Neural progenitor cell (in vitro differentiated cells): ENCODE data around the gene KCNS1. TPM values are rescaled to one million over a fixed set of nuclear protein-coding genes. Genes with fewer than 3 reads are reported as not detected.
A peak's percentile ranks its signal among the peaks of the same experiment; 100 is the strongest.

Experiments used
- DNase-seq: peaks from one replicate; pipeline ENCODE4 v3.0.0-alpha.2; 2016; ENCODE audit warnings: low spot score
- H2AFZ ChIP-seq: fragments of 200-600 bp; sonication (generic); replicated peaks from 2 replicates; pipeline ENCODE4 v1.6.1; 2016; ENCODE audit warnings: antibody characterized with exemption
- H3F3A ChIP-seq: fragments of 200-600 bp; sonication (generic); 2 replicates; pipeline ENCODE4 v1.6.1; 2016; ENCODE audit warnings: antibody characterized with exemption, low read depth
- H3K27ac ChIP-seq: fragments of 200-600 bp; sonication (generic); 2 replicates; pipeline ENCODE4 v1.5.1; 2016; ENCODE audit warnings: mild to moderate bottlenecking
- H3K27me3 ChIP-seq: fragments of 200-600 bp; sonication (generic); 2 replicates; pipeline ENCODE4 v1.6.1; 2016; ENCODE audit warnings: mild to moderate bottlenecking, moderate library complexity
- H3K36me3 ChIP-seq: fragments of 200-600 bp; sonication (generic); 2 replicates; pipeline ENCODE4 v1.5.1; 2016
- H3K4me1 ChIP-seq: fragments of 200-600 bp; sonication (generic); 2 replicates; pipeline ENCODE4 v1.6.1; 2016; ENCODE audit warnings: mixed run types
- H3K4me2 ChIP-seq: fragments of 200-600 bp; sonication (generic); 2 replicates; pipeline ENCODE4 v1.6.1; 2016
- H3K4me3 ChIP-seq: fragments of 200-600 bp; sonication (generic); 2 replicates; pipeline ENCODE4 v1.5.1; 2016
- H3K79me2 ChIP-seq: fragments of 200-600 bp; sonication (generic); 2 replicates; pipeline ENCODE4 v1.6.1; 2016; ENCODE audit warnings: low read depth
- H3K9ac ChIP-seq: fragments of 200-600 bp; sonication (generic); 2 replicates; pipeline ENCODE4 v1.6.1; 2016
- H3K9me3 ChIP-seq: fragments of 200-600 bp; sonication (generic); 2 replicates; pipeline ENCODE4 v1.5.1; 2016; ENCODE audit warnings: low read depth
- H4K20me1 ChIP-seq: fragments of 200-600 bp; sonication (generic); 2 replicates; pipeline ENCODE4 v1.6.1; 2016; ENCODE audit warnings: low read depth
- H3K27ac Mint-ChIP-seq: 3 replicates; pipeline ENCODE4 v1.8.0; 2021; ENCODE audit warnings: mixed read lengths
- H3K27me3 Mint-ChIP-seq: 2 replicates; pipeline ENCODE4 v1.8.0; 2022; ENCODE audit warnings: low read depth, mild to moderate bottlenecking, inconsistent platforms, moderate library complexity, mixed read lengths; ENCODE audit not compliant: insufficient read depth
- H3K36me3 Mint-ChIP-seq: 3 replicates; pipeline ENCODE4 v1.8.0; 2021; ENCODE audit warnings: mixed read lengths
- H3K4me1 Mint-ChIP-seq: 3 replicates; pipeline ENCODE4 v1.8.0; 2021; ENCODE audit warnings: mixed read lengths
- H3K4me3 Mint-ChIP-seq: 3 replicates; pipeline ENCODE4 v1.8.0; 2021; ENCODE audit warnings: mild to moderate bottlenecking, moderate library complexity, mixed read lengths
- H3K9me3 Mint-ChIP-seq: 3 replicates; pipeline ENCODE4 v1.8.0; 2020; ENCODE audit warnings: mixed read lengths
- CTCF ChIP-seq: fragments of 200-600 bp; sonication (generic); IDR thresholded peaks from 2 replicates; pipeline ENCODE4 v1.5.1; 2017; ENCODE audit warnings: antibody characterized with exemption, mild to moderate bottlenecking
- EZH2 ChIP-seq: fragments of 200-600 bp; sonication (generic); IDR thresholded peaks from 2 replicates; pipeline ENCODE4 v1.6.1; 2017; ENCODE audit warnings: antibody characterized with exemption, mild to moderate bottlenecking, moderate library complexity
- EZH2phosphoT487 ChIP-seq: fragments of 200-600 bp; sonication (generic); IDR thresholded peaks from 2 replicates; pipeline ENCODE4 v1.6.1; 2017; ENCODE audit warnings: antibody characterized with exemption
- total RNA-seq: library from RNA; depleted of rRNA; stranded (reverse); fragments of >200 nt; gene quantifications from 2 replicates; pipeline ENCODE4 v1.2.3, GENCODE V29; 2015; ENCODE audit warnings: low replicate concordance

Gene KCNS1
- total RNA-seq, 1 donor from 2014 or later: not detected

GRCh38 chr20:45111799-45112471 lies 11.0 kb upstream of the KCNS1 start:
- peaks cover 8% of the 10 kb centered on the region for H3K4me1 Mint-ChIP-seq

GRCh38 chr20:45111285-45111684 lies 10.4 kb upstream of the KCNS1 start:
- Histone ChIP-seq H2AFZ (no peak overlapping the region), H3K9me3 (no peaks in the 10 kb centered on the region), H3K4me2 (no peak overlapping the region), H3F3A (no peaks in the 10 kb centered on the region), H3K27ac (no peak overlapping the region), H3K9ac (no peak overlapping the region), H3K27me3 (no peaks in the 10 kb centered on the region), H4K20me1 (no peaks in the 10 kb centered on the region), H3K4me1 (no peaks in the 10 kb centered on the region), H3K4me3 (no peak overlapping the region), H3K79me2 (no peaks in the 10 kb centered on the region), H3K36me3 (no peaks in the 10 kb centered on the region)
- Mint-ChIP-seq H3K9me3 (no peaks in the 10 kb centered on the region), H3K36me3 (no peaks in the 10 kb centered on the region), H3K4me1 (peaks cover 8% of the 10 kb centered on the region), H3K27me3 (peaks cover 2% of the 10 kb centered on the region), H3K4me3 (no peak overlapping the region), H3K27ac (no peak overlapping the region)
- TF ChIP-seq EZH2phosphoT487 (no peak), CTCF (no peak)
- no peak for DNase-seq

More at GRCh38 chr20:45111799-45112471, 11.0 kb upstream of the KCNS1 start:
- peak; percentile 66 for DNase-seq
- Mint-ChIP-seq H3K9me3 (no peaks in the 10 kb centered on the region), H3K4me3 (no peak overlapping the region), H3K27me3 (peaks cover 2% of the 10 kb centered on the region), H3K36me3 (no peaks in the 10 kb centered on the region), H3K27ac (no peak overlapping the region)
- no peaks in the 10 kb centered on the region for H3F3A ChIP-seq
- no peaks in the 10 kb centered on the region for H3K36me3 ChIP-seq
- TF ChIP-seq EZH2phosphoT487 (no peak), CTCF (peak; percentile 78)
- H3K27ac ChIP-seq: no peak overlapping the region
- no peak overlapping the region for H3K9ac ChIP-seq
- H3K9me3 ChIP-seq: no peaks in the 10 kb centered on the region
- H3K27me3 ChIP-seq: no peaks in the 10 kb centered on the region
- no peak overlapping the region for H3K4me3 ChIP-seq
- no peaks in the 10 kb centered on the region for H3K4me1 ChIP-seq
- no peak overlapping the region for H2AFZ ChIP-seq
- no peaks in the 10 kb centered on the region for H3K79me2 ChIP-seq
- no peaks in the 10 kb centered on the region for H4K20me1 ChIP-seq
- no peak overlapping the region for H3K4me2 ChIP-seq

GRCh38 chr20:45110301-45110700 lies 9.4 kb upstream of the KCNS1 start:
- no peak overlapping the region for H3K9ac ChIP-seq
- no peaks in the 10 kb centered on the region for H4K20me1 ChIP-seq
- H2AFZ ChIP-seq: no peak overlapping the region
- no peaks in the 10 kb centered on the region for H3F3A ChIP-seq
- H3K27ac ChIP-seq: no peak overlapping the region
- DNase-seq: no peak
- H3K27ac Mint-ChIP-seq: no peak overlapping the region
- H3K4me3 ChIP-seq: no peak overlapping the region
- TF ChIP-seq EZH2 (no peak), CTCF (no peak), EZH2phosphoT487 (no peak)
- H3K36me3 Mint-ChIP-seq: no peaks in the 10 kb centered on the region
- H3K4me3 Mint-ChIP-seq: no peak overlapping the region
- peaks cover 8% of the 10 kb centered on the region for H3K4me1 Mint-ChIP-seq
- H3K4me2 ChIP-seq: no peak overlapping the region
- H3K79me2 ChIP-seq: no peaks in the 10 kb centered on the region
- H3K36me3 ChIP-seq: no peaks in the 10 kb centered on the region
- H3K9me3 Mint-ChIP-seq: no peaks in the 10 kb centered on the region
- H3K4me1 ChIP-seq: no peaks in the 10 kb centered on the region
- H3K27me3 Mint-ChIP-seq: peaks cover 2% of the 10 kb centered on the region
- H3K27me3 ChIP-seq: no peaks in the 10 kb centered on the region
- no peaks in the 10 kb centered on the region for H3K9me3 ChIP-seq
